GM19467 (cell line): ENCODE measurements around the gene IDH3A.

Experiments
- ATAC-seq: cut with Tn5 transposase; IDR thresholded peaks from one replicate; pipeline ENCODE4 v1.9.1; 2021; ENCODE audit warnings: mild to moderate bottlenecking, moderate library complexity; ENCODE audit not compliant: unreplicated experiment

The IDH3A gene

DNA sequence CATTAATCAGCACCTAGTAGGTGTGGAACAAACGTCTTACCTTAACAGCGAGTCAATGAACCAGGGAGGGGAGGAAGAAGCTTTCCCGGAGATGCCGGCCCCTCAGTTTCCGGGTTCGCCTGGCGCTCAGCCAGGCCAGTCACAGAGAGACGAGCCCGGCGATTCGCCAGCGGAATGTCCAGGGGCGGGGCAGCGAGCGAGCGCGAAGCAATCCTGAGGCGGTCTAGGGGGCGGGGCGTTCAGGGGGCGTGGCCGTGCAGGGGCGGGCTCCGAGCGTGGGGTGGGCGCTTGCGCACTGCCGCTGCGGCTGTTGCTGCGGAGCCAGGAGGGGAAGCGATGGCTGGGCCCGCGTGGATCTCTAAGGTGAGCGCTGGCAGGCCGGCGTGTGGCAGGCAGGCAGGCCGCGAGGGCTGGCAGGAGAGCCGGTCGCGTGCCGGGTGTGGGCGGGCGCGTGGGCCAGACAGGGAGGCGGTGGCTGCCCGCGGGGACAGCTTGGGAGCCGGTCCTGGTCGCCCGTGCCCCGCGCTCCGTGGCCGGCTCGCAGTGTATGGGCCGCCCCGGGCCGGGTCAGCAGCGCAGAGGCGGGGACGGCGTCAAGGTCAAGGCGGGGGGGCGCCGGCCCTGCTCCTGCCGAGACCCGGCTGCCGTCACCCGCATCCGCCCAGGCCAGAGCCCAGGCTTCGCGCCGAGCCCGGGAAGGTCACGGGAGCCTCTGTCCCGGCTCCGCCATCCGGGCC lies at the start of gene IDH3A:
TSS of gene IDH3A (plus strand) at position 295 of the 737 bp plus-strand sequence. CDS start at position 337, 42 bp downstream.
- peak; percentile 80 for ATAC-seq

DNA sequence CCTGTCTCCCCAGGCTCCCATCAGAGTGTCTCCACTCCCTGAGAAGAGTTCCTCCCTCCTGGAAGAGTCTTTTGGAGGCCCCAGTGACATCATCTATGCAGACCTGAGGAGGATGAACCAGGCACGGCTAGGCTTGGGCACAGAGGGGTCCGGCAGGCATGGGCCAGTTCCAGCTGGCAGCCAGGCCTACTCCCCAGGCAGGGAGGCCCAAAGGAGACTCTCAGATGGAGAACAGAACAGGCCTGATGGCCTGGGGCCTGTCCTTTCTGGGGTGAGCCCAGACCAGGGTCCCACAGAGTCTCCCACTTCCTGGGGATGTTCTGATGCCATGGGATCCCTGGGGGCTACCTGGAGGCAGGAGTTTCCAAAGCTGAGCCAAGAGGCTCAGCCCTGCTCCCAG lies 48.3 kb upstream of the IDH3A start:
- ATAC-seq = no peak

- no peak for ATAC-seq
Measured at GRCh38 chr15:78101423-78102105, 47.6 kb upstream of the IDH3A start.

- ATAC-seq = no peak
Measured at GRCh38 chr15:78102211-78102610, 47.0 kb upstream of the IDH3A start.

- ATAC-seq = no peak
Measured at GRCh38 chr15:78102741-78103140, 46.4 kb upstream of the IDH3A start.

DNA sequence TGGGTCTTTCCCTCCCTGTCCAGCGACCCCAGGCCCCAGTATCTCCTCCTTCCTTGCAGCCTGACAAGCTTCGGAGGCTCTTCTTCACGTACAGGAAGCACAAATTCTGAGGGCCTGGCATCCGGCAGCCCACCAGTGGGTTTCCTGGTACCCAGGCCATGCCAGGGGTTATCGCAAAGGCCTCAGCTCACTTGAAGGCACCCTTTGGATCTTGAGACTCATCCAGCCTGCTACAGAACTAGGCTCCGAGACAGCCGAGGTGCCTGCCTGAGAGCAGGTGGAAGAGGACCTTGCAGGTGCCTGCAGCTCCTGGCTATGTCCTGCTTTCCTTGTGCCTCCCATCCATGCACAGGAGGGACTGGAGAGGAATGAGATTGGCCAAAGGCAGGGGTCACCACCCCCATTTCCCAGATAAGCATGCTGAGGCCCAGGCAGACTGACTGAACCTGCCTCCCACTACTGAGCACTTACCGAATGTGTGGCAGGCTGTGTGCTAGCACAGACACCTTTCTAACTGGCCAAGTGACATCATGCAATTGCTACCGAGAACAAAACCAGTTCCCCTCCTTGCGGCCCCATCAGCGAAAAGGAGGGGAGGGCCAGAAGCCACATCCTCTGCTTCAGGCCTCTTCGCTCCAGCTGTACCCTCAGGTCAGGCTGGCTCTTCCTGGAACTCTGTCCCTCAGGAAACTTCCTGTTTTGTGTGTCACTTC lies 45.6 kb upstream of the IDH3A start:
- ATAC-seq = peak; percentile 59

- ATAC-seq = no peak
Measured at GRCh38 chr15:78104119-78104479, 45.1 kb upstream of the IDH3A start.

GRCh38 chr15:78104566-78105475 lies 44.3 kb upstream of the IDH3A start:
- ATAC-seq = no peak

- no peak for ATAC-seq
Measured at GRCh38 chr15:78105476-78106241, 43.5 kb upstream of the IDH3A start.

DNA sequence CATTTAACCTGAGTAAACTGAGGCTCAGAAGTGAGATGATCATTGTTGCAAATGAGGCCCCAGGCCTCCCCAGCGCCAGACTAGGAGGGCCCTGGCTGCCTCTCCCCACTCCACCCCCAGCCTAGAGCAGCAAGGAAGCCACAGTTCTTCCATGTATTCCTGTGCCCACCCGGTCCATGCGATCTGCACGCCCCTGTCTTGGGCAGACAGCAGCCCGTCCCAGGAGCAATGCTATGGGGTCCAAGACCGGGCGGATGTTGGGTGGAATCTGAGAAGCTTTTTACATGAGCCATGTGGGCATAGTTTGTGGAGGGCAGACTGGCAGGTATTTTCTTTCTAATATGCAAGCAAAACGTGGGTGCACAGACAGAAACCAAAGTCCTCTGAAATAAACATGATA lies 41.7 kb upstream of the IDH3A start:
- no peak for ATAC-seq

- no peak for ATAC-seq
Measured at GRCh38 chr15:78108300-78109084, 40.7 kb upstream of the IDH3A start.

GRCh38 chr15:78109156-78109555 lies 40.0 kb upstream of the IDH3A start:
- ATAC-seq = no peak

DNA sequence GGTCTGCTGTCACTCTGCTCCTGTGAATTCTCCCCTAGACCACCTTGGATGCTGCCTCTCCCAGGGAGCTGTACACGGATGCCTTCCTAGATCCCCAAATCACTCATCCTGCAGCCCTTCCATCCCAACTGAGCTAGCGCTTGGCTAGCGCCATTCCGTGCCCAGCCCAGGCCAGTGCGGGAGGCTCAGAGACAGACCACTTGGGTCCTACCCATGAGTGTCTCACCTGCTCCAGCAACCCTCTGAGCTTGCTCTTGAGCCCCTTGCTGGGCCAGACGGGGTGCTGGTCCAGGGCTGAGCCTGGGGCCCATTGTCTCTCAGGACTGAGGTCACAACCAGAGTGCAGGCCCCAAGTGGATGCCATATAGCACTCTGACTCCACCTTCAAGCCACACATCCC lies 39.1 kb upstream of the IDH3A start:
- ATAC-seq = no peak

- ATAC-seq = no peak
Measured at GRCh38 chr15:78110916-78111475, 38.2 kb upstream of the IDH3A start.

DNA sequence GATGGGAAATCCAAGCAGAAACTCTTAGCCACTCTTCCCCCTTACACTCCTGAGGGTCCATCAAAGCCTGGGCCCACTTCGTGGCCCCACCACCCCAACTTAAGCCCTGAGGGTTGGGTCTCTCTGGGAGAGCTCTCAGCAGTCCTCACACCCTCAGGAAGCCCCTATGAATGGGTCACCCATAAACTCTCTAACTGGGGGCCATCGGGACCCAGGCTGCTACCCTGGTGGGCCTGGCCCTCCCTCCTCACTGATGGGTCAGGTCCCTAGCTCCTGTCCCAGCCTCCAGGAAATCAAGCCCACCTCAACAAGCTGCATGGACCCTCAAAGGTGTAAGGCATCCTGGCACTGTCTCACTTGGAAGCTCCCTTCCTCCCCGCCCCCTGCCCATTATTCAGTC lies 37.4 kb upstream of the IDH3A start:
- no peak for ATAC-seq

- no peak for ATAC-seq
Measured at GRCh38 chr15:78112551-78112950, 36.6 kb upstream of the IDH3A start.

GRCh38 chr15:78120523-78120922 lies 28.6 kb upstream of the IDH3A start:
- no peak for ATAC-seq

DNA sequence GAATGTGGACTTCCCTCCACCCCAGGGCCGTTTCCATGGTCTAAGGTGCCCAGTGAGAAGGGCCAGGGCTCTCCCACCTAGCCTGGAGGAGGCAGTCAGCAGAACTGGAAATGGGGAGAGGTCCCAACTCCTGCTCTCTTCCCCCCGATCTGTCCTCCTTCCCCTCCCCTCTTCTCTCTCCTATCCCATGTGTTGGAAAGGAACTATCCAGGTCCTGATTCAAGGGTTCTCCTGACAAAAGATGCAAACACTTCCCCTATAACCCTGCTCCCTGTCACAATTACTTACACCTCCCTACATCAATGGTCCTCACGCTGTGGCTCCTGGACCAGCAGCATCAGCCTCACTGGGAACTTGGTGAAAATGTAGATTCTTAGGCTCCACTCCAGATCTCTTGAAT lies 23.9 kb upstream of the IDH3A start:
- ATAC-seq = no peak

DNA sequence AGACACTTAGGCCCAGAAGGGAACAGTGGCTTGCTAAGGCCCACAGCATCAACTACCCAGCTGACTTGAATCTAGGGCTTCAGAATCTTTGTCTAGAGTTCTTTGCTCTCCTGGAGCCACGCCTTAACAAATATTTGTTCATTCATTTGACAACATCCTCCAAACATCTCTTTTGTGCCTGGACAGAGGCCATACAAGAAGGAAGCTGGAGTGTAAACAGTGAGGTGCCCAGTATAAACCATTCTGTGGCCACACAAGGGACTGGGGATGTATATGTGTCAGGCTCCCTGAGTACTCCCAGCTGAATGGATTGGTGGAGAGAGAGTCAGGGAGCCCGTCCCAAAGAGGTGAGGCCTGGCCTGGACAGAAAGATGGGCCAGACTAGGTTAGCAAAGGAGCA lies 21.3 kb upstream of the IDH3A start:
- no peak for ATAC-seq
